ENCODE results near the gene GLOD5. TPM values are rescaled to one million over a fixed set of nuclear protein-coding genes. Genes with fewer than 3 reads are reported as not detected.

GLOD5 gene
- total and polyA plus RNA-seq, 2 of the 4 experiments (the other 2 are of a cell fraction): not detected

DNA sequence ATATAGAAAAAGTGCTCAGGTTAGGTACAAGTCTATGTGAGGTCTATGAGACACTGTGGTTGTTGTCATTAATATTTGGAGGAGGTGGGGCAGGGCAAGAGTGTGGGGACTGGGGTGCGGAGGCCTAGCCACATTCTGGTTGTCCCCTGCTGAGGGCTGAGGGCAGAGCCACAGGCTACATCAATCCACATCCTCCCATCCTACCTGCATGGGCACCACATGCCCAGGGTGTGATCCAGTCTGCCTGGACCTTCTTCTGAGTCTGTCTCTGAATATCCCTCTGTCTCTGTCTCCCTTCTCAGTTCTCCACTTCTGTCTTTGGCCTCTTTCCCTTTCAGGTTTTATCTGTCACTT is 23.6 kb downstream of the GLOD5 start:
- no TSS peak for BruUV-seq (replicated peaks)
- H3K4ac ChIP-seq (ENCODE audit: low read depth, low read length): no peak overlapping the region
- H2AFZ ChIP-seq (replicated peaks; ENCODE audit: low read length, poor library complexity): no peak overlapping the region
- intact Hi-C loops (cut with micrococcal nuclease) (no loop called here), dilution Hi-C loops (cut with HindIII; ENCODE audit: low sequenced_read_pairs, unreplicated experiment) (no loop called here), in situ Hi-C loops (cut with MboI; ENCODE audit: low sequenced_read_pairs) (no loop called here)
- H4K5ac ChIP-seq (ENCODE audit: low read depth, low read length): no peak overlapping the region
- no CpG with 5 or more reads among the region's 1 CpG for WGBS, 2 experiments (ENCODE audit: extremely low coverage in 2 of 2, insufficient read length in 1 of 2)
- no peaks in the 10 kb centered on the region; the same call in 1 of the 2 replicates for H4K20me1 ChIP-seq (ENCODE audit: insufficient read depth, low read length)
- H3K56ac ChIP-seq (ENCODE audit: extremely low read depth, insufficient read depth, low read length): no peak overlapping the region
- POLR2A ChIA-PET (ENCODE audit: unreplicated experiment): no interaction called here
- H2AK5ac ChIP-seq (ENCODE audit: low read depth, low read length): no peak overlapping the region
- H3K14ac ChIP-seq (replicated peaks; ENCODE audit: low read depth, low read length): no peak overlapping the region
- no peak overlapping the region for H3K27ac ChIP-seq (ENCODE audit: insufficient read depth, low read length)
- no peak overlapping the region for H3K4me2 ChIP-seq (ENCODE audit: low read depth, low read length)
- DNase-seq: no peak
- H3K4me1 ChIP-seq (ENCODE audit: control insufficient read depth, insufficient read depth, low read length): no peaks in the 10 kb centered on the region
- H2BK20ac ChIP-seq (ENCODE audit: low read depth, low read length): no peak overlapping the region
- no peak overlapping the region for H3K18ac ChIP-seq (ENCODE audit: low read depth, low read length)
- no peak overlapping the region for H4K91ac ChIP-seq (ENCODE audit: insufficient read depth, low read depth, low read length)
- no peaks in the 10 kb centered on the region for H3K9me3 ChIP-seq (ENCODE audit: control insufficient read depth, insufficient read depth, low read length)
- H3K36me3 ChIP-seq (ENCODE audit: control insufficient read depth, insufficient read depth, low read length): no peaks in the 10 kb centered on the region
- TF ChIP-seq SMC3 (IDR thresholded peaks at IDR 0.05; ENCODE audit: low read depth, low read length): no peak
- H3K4me3 ChIP-seq (ENCODE audit: insufficient read depth, low read depth, low read length): no peak overlapping the region
- CTCF ChIA-PET: no interaction called here
- H2BK5ac ChIP-seq (ENCODE audit: low read depth, low read length, poor library complexity, severe bottlenecking): no peak overlapping the region
- peak overlapping the region; percentile 72 for H2AK9ac ChIP-seq (replicated peaks; ENCODE audit: low read depth, low read length, poor library complexity)
- no peak overlapping the region for H3K23ac ChIP-seq (ENCODE audit: low read depth, low read length)
- no peaks in the 10 kb centered on the region for H3K79me1 ChIP-seq (ENCODE audit: low read depth in 1 of 2, low read length in 2 of 2)
- H4K8ac ChIP-seq (ENCODE audit: low read depth in 2 of 2, low read length in 2 of 2): no peak overlapping the region
- H3K9me1 ChIP-seq (ENCODE audit: insufficient read depth, low read length): no peaks in the 10 kb centered on the region
- H3K27me3 ChIP-seq (ENCODE audit: control insufficient read depth, insufficient read depth, low read length): peaks cover 22% of the 10 kb centered on the region
- no peak overlapping the region for H3K9ac ChIP-seq (ENCODE audit: low read depth, low read length)
- H2BK120ac ChIP-seq (ENCODE audit: low read depth, low read length): no peak overlapping the region
- ATAC-seq (ENCODE audit: low read depth): no peak
- H2BK15ac ChIP-seq (ENCODE audit: low read depth, low read length): no peak overlapping the region
